Tibial nerve (tissue), 4 donors: Measurements from ENCODE around the gene IGSF8. TPM values are rescaled to one million over a fixed set of nuclear protein-coding genes. Genes with fewer than 3 reads are reported as not detected.

Experiments
- DNase-seq, 2 donors: peaks; one replicate each; pipeline ENCODE4 v3.0.0-alpha.2; 2019; ENCODE audit warnings: low spot score in 2 of 2
- H3K27ac ChIP-seq, 4 donors: fragments of 200-600 bp; sonication (generic) in 3 of 4; one replicate each; pipeline ENCODE4 v1.5.1; 2017 to 2019; ENCODE audit warnings: mild to moderate bottlenecking in 1 of 4
- H3K27me3 ChIP-seq, 2 donors: fragments of 200-600 bp; sonication (generic) in 1 of 2; one replicate each; pipeline versions ENCODE4 v1.5.1 to v1.6.0; 2017 to 2019
- H3K36me3 ChIP-seq, 3 donors: fragments of 200-600 bp; sonication (generic); one replicate each; pipeline ENCODE4 v1.5.1; 2018 to 2019
- H3K4me1 ChIP-seq, 4 donors: fragments of 200-600 bp; sonication (generic) in 3 of 4; one replicate each; pipeline ENCODE4 v1.5.1; 2017 to 2019
- H3K4me3 ChIP-seq, 4 donors: fragments of 200-600 bp; sonication (generic) in 3 of 4; one replicate each; pipeline ENCODE4 v1.5.1; 2017 to 2019; ENCODE audit warnings: mild to moderate bottlenecking in 1 of 4, moderate library complexity in 1 of 4
- H3K9me3 ChIP-seq, 4 donors: fragments of 200-600 bp; sonication (generic) in 3 of 4; one replicate each; pipeline ENCODE4 v1.5.1; 2017 to 2019
- EP300 ChIP-seq, 2 donors: sonication (generic); formaldehyde crosslinking; IDR thresholded peaks; one replicate each; pipeline ENCODE4 v1.6.1; 2017; ENCODE audit warnings: antibody characterized with exemption in 2 of 2, mild to moderate bottlenecking in 1 of 2
- POLR2A ChIP-seq, 2 donors: fragments of 450-650 bp; IDR thresholded peaks; one replicate each; pipeline ENCODE4 v1.6.1; 2017; ENCODE audit warnings: antibody characterized with exemption in 2 of 2, mild to moderate bottlenecking in 2 of 2, moderate library complexity in 2 of 2
- WGBS, 2 donors: methylation state at CpG; one replicate each; pipeline ENCODE4 v1.1.5; 2018; 5-methylcytosine and 5-hydroxymethylcytosine counted together
- total RNA-seq, 4 donors: library from RNA; depleted of rRNA; stranded (reverse); fragments of >200 nt; gene quantifications; one replicate each; pipeline ENCODE4 v1.1.0, GENCODE V29; 2016
- TF ChIP-seq, protein P1 (sequence below), 5 experiments: fragments of 200-600 bp in 3 of 5; fragments of 450-650 bp in 2 of 5; sonication (generic) in 3 of 5; IDR thresholded peaks; one replicate each; pipeline ENCODE4 v1.5.1; 2016 to 2019; ENCODE audit warnings: antibody characterized with exemption in 5 of 5, mild to moderate bottlenecking in 3 of 5, moderate library complexity in 2 of 5

Gene IGSF8
- total RNA-seq, 4 donors from 2014 or later = 42.6 to 73.9 (median 50.7) TPM

DNA sequence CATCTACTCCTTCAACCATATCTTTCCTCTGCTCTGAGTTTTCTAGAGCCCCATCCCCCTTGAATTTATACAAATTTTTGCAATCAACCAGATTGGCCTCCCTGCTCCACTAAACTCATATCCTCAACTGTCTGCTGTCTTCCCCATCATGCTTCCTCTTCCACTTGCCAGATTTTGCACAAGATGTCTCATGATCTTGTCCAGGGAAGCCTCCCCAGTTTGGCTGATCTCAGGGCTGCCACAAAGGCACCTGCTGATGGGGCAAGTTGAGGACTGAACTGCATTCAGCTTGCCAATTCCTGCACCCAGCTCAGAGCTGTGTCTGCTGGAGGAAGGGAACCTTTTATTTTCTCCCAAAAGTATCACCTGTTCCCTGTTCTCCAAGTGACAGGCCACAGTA is 20.9 kb downstream of the IGSF8 start:
- Histone ChIP-seq H3K27me3 (peaks cover 0 to 35% of the 10 kb centered on the region in 2 donors), H3K9me3 (no peaks in the 10 kb centered on the region), H3K27ac (no peak overlapping the region), H3K36me3 (no peaks in the 10 kb centered on the region), H3K4me1 (peaks cover 0 to 6% (median 0%) of the 10 kb centered on the region in 4 donors), H3K4me3 (no peak overlapping the region)
- TF ChIP-seq EP300 (IDR thresholded peaks at IDR 0.05) (no peak), POLR2A (IDR thresholded peaks at IDR 0.05) (no peak)
- TF ChIP-seq, protein P1, sequence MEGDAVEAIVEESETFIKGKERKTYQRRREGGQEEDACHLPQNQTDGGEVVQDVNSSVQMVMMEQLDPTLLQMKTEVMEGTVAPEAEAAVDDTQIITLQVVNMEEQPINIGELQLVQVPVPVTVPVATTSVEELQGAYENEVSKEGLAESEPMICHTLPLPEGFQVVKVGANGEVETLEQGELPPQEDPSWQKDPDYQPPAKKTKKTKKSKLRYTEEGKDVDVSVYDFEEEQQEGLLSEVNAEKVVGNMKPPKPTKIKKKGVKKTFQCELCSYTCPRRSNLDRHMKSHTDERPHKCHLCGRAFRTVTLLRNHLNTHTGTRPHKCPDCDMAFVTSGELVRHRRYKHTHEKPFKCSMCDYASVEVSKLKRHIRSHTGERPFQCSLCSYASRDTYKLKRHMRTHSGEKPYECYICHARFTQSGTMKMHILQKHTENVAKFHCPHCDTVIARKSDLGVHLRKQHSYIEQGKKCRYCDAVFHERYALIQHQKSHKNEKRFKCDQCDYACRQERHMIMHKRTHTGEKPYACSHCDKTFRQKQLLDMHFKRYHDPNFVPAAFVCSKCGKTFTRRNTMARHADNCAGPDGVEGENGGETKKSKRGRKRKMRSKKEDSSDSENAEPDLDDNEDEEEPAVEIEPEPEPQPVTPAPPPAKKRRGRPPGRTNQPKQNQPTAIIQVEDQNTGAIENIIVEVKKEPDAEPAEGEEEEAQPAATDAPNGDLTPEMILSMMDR (IDR thresholded peaks at IDR 0.05) = no peak
- no peak for DNase-seq

DNA sequence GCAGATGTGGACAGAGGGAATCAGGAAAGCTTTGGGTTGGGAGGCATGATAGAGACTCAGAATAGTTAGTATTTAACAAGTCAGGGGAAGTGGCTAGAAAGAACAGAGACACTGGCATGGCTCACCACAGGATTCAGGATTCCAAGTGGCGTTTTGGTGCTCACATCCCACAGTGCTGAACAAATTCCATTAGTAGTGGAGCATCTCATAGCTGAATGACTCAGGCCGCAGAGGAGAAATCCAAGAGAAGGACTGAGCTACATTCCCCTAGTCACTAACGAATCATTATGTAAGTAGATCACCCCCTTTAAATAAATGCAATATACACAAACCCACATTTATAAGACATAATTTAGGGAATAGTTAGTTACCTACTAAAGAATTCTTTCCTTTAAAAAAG is 22.1 kb downstream of the IGSF8 start:
- no peaks in the 10 kb centered on the region for H3K9me3 ChIP-seq
- H3K27ac ChIP-seq = no peak overlapping the region
- no peak for DNase-seq
- WGBS, 2 donors = 76 to 79% methylated on average over 3 of the region's 3 CpGs
- H3K36me3 ChIP-seq = no peaks in the 10 kb centered on the region
- peaks cover 0 to 3% (median 0%) of the 10 kb centered on the region in 4 donors for H3K4me1 ChIP-seq
- H3K27me3 ChIP-seq = peaks cover 0 to 25% of the 10 kb centered on the region in 2 donors
- TF ChIP-seq, protein P1 (IDR thresholded peaks at IDR 0.05) = no peak
- TF ChIP-seq POLR2A (IDR thresholded peaks at IDR 0.05) (no peak), EP300 (IDR thresholded peaks at IDR 0.05) (no peak)
- H3K4me3 ChIP-seq = no peak overlapping the region

DNA sequence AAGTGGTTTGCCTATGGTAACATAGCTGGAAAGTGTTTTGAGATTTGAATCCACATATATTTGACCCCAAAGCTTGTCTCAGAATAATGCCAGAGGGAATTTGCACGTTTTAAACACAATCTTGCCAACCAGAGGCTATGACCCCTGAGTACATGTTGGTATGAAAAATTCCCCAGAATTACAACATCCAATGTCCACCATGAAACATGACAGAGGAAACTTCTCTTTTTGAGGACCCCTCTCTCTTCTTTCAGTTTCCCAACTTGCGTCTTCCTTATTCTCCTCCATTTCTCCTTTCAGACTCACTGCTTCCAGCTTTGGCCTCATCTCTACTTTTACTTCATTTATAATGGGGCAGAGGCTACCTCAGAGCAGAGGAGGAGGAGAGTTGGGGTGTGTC is 22.6 kb downstream of the IGSF8 start:
- Histone ChIP-seq H3K36me3 (no peaks in the 10 kb centered on the region), H3K9me3 (no peaks in the 10 kb centered on the region), H3K4me3 (no peak overlapping the region), H3K4me1 (peaks cover 0 to 6% (median 2%) of the 10 kb centered on the region in 4 donors), H3K27me3 (peaks cover 0 to 25% of the 10 kb centered on the region in 2 donors), H3K27ac (no peak overlapping the region)
- no peak for DNase-seq
- TF ChIP-seq POLR2A (IDR thresholded peaks at IDR 0.05) (no peak), EP300 (IDR thresholded peaks at IDR 0.05) (no peak)
- TF ChIP-seq, protein P1 (IDR thresholded peaks at IDR 0.05) = no peak
- 50 to 53% methylated on average over 2 of the region's 2 CpGs for WGBS, 2 donors

DNA sequence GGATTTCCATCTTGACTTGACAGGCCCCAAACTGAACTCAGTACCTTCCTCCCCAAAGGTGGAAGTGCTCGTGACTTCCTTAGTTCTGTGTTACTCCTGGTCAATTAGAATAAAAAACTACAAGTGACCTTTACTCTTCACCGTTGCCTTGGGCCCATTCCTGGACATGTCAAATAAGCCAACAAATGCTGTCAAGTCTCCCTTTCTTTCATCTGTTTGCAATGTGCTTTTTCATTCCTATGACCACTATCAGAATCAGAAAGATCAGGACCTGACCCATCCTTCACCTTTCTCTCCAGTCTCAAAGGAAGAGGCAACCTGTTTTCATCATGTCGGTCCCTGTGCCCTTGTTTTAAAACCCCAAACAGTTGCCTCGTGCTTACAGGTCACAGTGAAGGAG is 23.6 kb downstream of the IGSF8 start:
- H3K9me3 ChIP-seq = no peaks in the 10 kb centered on the region
- peaks cover 0 to 19% of the 10 kb centered on the region in 2 donors for H3K27me3 ChIP-seq
- 70 to 81% methylated on average over 4 of the region's 4 CpGs for WGBS, 2 donors
- H3K4me1 ChIP-seq = peaks cover 0 to 13% (median 5%) of the 10 kb centered on the region in 4 donors
- no peak overlapping the region for H3K4me3 ChIP-seq
- no peak for DNase-seq
- H3K27ac ChIP-seq = no peak overlapping the region
- H3K36me3 ChIP-seq = no peaks in the 10 kb centered on the region
- no peak for TF ChIP-seq EP300 (IDR thresholded peaks at IDR 0.05)
- TF ChIP-seq, protein P1 (IDR thresholded peaks at IDR 0.05) = no peak
- no peak for TF ChIP-seq POLR2A (IDR thresholded peaks at IDR 0.05)

DNA sequence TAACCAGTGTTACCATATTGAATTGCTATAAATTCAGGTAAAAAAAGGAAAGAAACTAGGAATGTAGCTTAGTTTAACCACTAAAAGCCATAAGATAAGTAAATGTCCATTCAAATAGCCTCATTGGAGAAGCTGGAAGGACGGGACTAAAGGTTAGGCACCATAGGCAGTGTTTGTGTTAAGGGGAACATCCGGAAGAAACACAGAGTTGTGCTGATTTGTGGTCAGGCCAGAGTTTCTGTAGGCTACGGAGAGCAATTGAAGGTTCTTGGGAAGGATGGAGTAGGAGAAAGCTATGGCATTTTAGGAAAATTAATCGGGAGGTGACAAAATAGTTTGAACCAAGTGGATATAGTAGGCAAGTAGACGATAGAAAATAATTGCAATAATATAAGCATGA is 27.1 kb downstream of the IGSF8 start:
- no peaks in the 10 kb centered on the region for H3K9me3 ChIP-seq
- H3K4me1 ChIP-seq = peaks cover 0 to 38% (median 10%) of the 10 kb centered on the region in 4 donors
- no peak overlapping the region for H3K4me3 ChIP-seq
- WGBS, 2 donors = 75 to 86% methylated on average over 5 of the region's 5 CpGs
- H3K27me3 ChIP-seq = peaks cover 0 to 17% of the 10 kb centered on the region in 2 donors
- TF ChIP-seq POLR2A (IDR thresholded peaks at IDR 0.05) (no peak), EP300 (IDR thresholded peaks at IDR 0.05) (no peak)
- TF ChIP-seq, protein P1 (IDR thresholded peaks at IDR 0.05) = no peak
- no peaks in the 10 kb centered on the region for H3K36me3 ChIP-seq
- H3K27ac ChIP-seq = no peak overlapping the region
- no peak for DNase-seq
